NCI-H2029 treated with DMSO at 0.1 percent for 48 hours (cell line): ENCODE data around the gene RIMBP2.

Experiments
- DNase-seq: peaks from one replicate; lab custom pipeline; 2025; lab: John Stamatoyannopoulos, UW

RIMBP2 gene

DNA sequence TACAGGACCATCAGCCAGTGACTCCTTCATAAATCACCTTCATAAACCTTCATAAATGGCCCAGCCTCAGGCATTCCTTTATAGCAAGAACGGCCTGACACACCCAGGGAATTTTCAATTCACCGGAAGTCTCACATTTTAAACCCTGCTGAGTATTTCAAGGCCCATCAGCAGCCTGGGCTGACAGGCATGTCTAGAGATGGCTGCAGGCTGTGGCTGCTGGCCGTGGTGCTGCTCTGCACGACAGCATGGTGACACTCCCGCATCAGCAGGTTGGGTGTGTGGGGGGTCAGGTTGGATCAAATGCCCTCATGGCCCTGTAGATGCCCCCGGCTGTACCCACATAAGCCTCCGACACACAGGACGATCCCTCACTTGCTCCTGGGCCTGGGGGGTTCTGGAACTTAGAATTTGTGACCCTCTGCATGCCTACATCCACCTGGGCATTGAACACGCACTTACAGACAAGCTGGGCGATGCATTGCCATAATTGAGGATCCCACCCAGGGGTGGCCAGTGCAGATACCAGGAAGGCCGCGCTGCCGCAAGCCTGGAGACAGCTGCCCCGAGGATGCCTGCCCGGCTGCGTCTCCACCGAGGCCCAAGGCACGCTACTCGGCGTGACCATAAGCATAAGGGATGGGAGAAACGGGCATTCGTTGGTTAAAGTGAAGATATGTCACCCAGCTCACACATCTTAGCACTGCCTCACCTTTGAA lies 254.1 kb downstream of the RIMBP2 start:
- no peak for DNase-seq

DNA sequence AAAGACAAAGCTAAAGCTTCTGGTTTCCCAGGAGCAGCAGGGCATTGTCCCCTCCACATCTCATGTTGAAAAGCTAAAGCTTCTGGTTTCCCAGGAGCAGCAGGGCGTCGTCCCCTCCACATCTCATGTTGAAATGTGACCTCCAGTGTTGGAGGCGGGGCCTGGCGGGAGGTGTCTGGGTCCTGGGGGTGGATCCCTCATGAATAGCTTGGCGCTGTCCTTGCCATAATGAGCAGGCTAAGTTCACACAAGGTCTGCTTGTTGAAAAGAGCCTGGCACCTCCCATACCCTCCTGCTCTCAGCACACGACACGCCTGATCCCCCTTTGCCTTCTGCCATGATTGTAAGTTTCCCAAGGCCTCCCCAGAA lies 254.7 kb downstream of the RIMBP2 start:
- no peak for DNase-seq

- DNase-seq, result no peak
Measured at GRCh38 chr12:130460611-130461446, 255.3 kb downstream of the RIMBP2 start.

DNA sequence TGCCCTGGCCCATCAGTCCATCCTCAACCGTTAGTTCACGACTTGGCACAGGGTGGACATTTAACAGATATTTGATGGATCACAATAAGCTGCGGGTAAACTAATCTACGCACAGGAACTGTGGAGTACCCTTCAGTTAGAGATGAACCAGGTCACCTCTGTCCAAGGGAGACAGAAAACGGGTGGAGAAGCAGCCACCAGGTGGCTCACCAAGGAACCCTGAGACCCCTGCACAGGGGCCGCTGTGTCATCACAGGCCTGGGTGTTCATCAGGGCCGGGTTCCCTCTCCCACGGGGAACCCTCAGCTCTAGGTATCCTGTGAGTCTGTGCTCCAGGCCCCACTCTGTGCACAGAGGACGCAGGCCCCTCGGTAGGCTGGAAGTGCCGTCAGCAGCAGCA lies 256.2 kb downstream of the RIMBP2 start:
- DNase-seq, result no peak

- no peak for DNase-seq
Measured at GRCh38 chr12:130458341-130458740, 257.8 kb downstream of the RIMBP2 start.

GRCh38 chr12:130457215-130457614 lies 258.9 kb downstream of the RIMBP2 start:
- DNase-seq, result no peak

DNA sequence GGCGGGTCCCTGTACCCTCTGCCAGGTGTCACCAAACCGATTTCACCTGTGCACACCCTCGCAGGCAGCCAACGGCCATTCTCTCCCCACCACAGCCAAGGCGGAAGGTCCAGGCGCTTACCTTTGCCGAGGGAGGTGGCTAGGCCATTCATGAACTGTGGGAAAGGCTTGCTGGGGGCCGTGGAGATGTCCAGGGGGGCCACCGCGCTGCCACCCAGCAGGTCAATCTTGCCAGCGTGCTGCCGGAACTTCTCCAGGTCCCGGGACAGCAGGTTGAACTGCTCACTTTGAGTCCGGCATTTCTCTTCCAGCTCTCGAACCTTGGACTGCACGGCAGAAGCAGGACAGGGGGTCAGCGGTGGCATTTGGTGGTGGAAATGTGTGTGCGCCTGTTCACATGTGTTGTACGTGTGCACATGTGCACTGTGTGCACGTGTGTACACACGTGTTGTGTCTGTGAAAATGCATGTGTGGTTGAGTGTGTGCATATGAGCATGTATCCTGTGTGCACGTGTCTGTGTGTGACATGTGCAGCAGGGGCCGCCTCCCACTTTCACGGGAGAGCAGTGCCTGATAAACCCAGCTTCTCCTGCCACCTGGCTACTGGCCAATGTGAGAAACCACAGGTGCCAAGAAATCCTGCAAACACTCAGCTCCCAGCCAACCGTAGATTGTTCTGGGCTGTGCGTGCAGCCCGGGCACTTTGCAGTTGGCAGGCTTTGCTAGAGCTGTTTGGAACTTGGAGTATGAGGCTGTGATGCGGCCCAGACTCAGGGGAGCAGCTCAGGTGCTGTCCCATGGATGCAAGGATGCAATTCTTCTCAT lies 259.5 kb downstream of the RIMBP2 start:
- peak; percentile 78 for DNase-seq

DNA sequence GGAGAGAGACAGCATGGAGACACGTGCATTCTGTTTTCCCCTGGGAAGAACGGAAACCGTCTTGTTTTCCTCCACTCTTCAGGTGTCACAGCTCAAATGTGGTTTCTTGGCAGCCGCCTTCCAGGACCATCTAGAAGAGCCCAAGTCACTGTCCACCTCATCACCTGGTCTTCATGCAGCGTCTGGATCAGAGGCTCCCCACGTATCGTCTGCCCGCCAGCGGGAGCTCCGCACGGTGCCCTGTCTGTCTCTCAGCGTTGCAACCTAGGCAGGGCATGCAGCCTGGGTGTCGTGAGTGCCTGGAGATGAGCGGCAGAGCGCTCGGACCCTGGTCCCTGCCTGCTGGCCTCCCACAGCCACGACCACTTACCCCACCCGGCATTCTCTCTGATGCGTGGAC lies 260.9 kb downstream of the RIMBP2 start:
- no peak for DNase-seq

GRCh38 chr12:130454296-130454695 lies 261.8 kb downstream of the RIMBP2 start:
- DNase-seq, result no peak

DNA sequence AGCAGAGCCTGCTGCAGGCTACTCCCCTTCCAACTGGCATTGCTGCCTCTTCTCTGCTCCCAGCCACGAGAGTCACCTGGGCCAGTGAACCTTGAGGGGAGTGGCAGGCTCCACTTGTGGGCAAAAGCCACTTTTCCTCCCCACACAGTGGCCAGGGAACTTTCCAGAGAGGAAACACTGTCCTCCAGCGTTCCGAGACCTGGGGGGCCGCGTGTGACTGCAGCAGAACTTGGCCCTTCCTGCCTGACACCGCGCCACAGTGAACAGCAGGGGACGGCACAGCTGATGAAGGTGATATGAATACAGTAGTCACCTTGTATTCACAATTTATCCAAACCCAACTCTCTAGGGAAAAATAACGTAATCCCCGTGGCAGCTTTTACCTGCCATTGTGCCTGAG lies 263.6 kb downstream of the RIMBP2 start:
- DNase-seq, result no peak

GRCh38 chr12:130451001-130451930 lies 264.8 kb downstream of the RIMBP2 start:
- no peak for DNase-seq

DNA sequence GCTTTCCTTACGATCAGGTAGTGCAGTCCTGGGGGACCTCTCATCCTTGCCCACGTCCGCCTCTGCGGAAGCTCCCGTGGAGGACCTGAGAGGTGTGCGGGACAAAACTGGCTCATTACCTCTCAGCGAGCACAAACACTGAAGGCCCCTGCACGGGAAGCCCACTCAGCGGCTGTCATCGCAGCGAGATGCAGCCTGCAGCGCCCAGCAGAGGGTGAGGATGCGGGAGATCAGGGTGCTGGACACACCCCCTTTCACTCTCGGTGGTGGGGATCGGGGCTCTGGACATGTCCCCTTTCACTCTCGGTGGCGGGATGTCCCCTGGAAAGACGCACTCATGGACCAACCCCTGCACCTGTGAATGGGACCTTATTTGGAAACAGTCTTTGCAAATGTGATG lies 266.8 kb downstream of the RIMBP2 start:
- DNase-seq, result no peak

DNA sequence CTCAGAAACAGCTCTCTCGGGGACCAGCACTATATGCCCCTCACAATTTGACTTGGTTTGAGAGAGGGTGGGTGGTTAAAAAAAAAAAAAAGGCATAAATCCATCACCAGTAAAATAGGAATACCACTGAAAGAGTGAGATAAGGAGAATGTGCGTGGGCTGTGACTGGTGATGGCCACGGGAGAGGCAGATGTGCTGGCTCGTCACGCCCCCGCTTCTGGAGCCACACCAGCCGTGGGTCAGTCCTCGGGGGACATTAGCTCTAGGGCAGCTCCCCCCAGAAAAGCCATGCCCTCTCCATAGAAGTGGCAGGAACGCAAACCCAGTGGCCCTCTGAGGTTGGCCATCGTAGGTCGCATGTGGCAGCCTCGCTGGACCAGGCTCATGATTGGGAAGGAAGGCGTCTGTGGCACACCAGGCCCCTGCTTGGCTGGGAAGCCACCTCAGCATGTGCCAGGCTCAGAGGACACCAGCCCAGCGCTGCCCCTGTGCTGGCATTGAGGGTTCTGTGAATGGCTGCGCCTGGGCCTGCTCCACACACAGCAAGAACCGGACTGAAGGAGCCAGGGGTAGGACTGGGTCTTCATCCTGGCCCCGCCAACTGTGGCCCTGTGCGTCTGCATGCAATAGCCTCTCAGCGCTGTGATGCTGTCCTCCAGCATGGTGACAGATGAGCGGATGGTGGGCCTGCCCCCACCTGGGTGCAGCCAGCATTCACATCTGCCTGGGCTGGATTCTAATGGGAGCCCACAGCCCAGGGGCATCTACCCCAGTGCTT lies 267.9 kb downstream of the RIMBP2 start:
- no peak for DNase-seq

DNA sequence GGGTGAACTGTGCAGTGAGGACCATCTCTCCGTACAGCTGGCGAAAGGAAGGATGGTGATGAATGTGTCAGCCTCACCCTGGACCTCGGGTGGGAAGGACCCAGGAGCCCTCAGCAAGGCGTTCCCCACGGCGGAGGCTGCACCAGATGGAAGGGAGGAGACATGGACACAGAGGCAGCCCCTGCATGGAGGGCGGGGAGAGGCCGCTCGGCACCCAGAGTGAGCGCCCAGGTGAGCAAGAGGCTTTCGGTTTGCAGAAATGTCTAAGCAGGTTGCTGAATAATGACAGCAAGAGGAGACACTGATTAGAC lies 268.5 kb downstream of the RIMBP2 start:
- no peak for DNase-seq

DNA sequence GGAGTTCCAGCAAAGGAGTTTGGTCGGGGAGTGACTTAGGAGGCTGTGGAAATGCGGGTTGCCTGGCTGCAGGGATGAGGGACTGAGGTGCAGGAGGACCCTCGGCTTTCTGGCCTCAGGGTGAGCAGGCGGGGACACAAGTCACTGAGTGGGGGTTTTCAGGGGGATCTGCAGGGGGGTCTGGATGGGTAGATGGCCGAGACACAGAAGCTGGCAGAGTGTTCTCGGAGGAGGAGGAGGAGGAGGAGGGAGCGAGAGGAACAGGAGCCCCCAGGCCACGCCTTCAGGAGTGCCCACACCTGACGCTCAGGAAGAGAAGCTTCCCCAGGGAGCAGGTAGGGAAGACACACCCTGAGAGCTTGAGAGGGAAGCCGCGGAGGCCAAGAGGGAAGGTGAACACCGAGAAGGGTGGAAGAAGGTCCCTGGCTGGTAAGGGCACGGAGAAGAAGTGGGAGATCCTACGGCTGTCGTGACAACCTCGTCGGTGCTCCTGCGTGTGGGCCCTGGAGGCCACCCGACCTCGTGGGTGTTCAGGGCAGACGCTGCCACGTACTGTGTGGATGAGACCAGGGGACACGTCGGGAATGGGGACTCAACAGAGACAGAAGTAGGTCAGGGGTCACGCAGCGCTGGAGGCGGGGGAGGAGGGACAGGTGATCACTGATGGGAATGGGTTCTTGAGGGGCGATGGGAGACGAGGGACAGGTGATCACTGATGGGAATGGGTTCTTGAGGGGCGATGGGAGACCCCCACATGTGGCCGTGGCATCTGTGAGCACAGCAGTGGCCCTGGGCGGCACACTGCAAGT lies 269.0 kb downstream of the RIMBP2 start:
- no peak for DNase-seq

DNA sequence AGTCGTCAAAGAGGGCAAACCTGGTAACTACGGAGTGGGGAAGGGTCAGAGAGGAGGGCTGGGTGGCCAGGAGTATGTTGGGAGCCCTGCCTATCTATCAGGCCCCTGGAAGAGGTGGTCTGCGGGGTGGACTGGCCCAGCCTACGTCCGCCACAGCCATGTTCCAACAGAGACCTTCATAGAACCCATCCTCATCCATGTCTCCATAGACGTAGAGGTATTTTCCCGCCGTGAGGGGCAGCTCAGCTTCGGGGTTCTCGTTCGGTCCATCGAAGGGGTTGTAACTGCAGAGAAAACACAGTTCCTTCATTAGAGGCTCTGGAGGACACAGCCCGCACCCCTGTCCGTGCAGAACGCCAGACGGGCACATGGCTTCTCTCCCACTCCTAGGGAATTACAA lies 271.1 kb downstream of the RIMBP2 start:
- DNase-seq, result no peak

DNA sequence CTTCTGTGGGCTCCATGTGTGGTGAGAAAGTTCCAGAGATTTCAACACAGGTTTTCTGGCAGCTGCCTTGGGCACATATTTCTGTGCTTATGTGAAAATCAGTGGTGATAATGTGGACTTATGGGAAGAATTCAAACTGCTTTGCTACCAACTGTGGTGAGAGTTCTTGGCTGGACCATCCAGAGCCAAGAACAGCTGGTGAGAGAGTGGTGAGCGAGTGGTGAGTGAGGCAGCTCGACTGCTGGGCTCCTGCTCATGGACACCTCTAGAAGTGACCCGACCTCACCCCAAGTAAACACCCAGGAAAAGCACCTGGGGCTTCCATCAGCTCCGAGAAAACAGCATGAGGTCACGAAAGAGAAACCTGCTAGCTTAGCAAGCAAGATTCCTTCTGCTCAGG lies 272.0 kb downstream of the RIMBP2 start:
- no peak for DNase-seq

- no peak for DNase-seq
Measured at GRCh38 chr12:130441771-130442760, 274.0 kb downstream of the RIMBP2 start.
